ENCODE measurements around the gene BICRAL. TPM values are rescaled to one million over a fixed set of nuclear protein-coding genes. Genes with fewer than 3 reads are reported as not detected.
A peak's percentile ranks its signal among the peaks of the same experiment; 100 is the strongest.

Gene BICRAL
- total and polyA plus RNA-seq, 9 of the 15 experiments (the other 6 are each of a cell fraction or from before 2014, with no cell fraction given) = 1.2 to 11.9 (median 5.6) TPM

- in situ Hi-C loops (cut with MboI) (no loop called here), intact Hi-C loops (cut with micrococcal nuclease) (no loop called here)
- peak; percentile 33 to 56 (median 47) for DNase-seq (ENCODE audit: extremely low read depth in 1 of 4, low spot score in 3 of 4)
- Histone ChIP-seq H3K27me3 (ENCODE audit: control insufficient read depth in 2 of 2, insufficient read depth in 2 of 2, low read length in 2 of 2) (no peaks in the 10 kb centered on the region), H4K20me1 (replicated peaks; ENCODE audit: control insufficient read depth, insufficient read depth, low read length) (no peaks in the 10 kb centered on the region), H3K9ac (ENCODE audit: insufficient read depth in 1 of 2, low read depth in 2 of 2, low read length in 2 of 2) (peak overlapping the region; percentile 90 to 95), H3K9me3 (replicated peaks; ENCODE audit: control insufficient read depth, insufficient read depth, low read depth, low read length) (no peaks in the 10 kb centered on the region), H3K79me2 (ENCODE audit: control insufficient read depth, insufficient read depth, low read length) (peaks cover 55% of the 10 kb centered on the region), H3K4me1 (replicated peaks in 1 of 2; ENCODE audit: control insufficient read depth in 2 of 2, insufficient read depth in 2 of 2, low read length in 2 of 2) (peaks cover 28 to 47% of the 10 kb centered on the region in 2 experiments), H3K27ac (ENCODE audit: extremely low read depth, low read depth, low read length) (peak overlapping the region; percentile 91; the same call in 2 of the 3 replicates), H3K4me2 (ENCODE audit: insufficient read depth, low read length) (0 out of 2 replicates have a peak overlapping the region, but pooled peaks have one; percentile 70), H3K4me3 (peak overlapping the region; percentile 77), H2AFZ (ENCODE audit: low read depth, low read length) (0 out of 2 replicates have a peak overlapping the region, but pooled peaks have one; percentile 22), H3K9me1 (ENCODE audit: control insufficient read depth, insufficient read depth, low read length) (no peaks in the 10 kb centered on the region), H3K36me3 (ENCODE audit: control insufficient read depth, insufficient read depth, low read length) (no peaks in the 10 kb centered on the region)
- no peak for FAIRE-seq
- TF ChIP-seq ETV1 (tag; conservative IDR thresholded peaks at IDR 0.05; ENCODE audit: low read depth) (no peak), GTF2E2 (tag; IDR thresholded peaks at IDR 0.05) (0 out of 2 replicates have a peak, but pooled peaks have one; percentile 8), ZNF175 (CRISPR knock-in tag; IDR thresholded peaks at IDR 0.05; ENCODE audit: low read depth) (0 out of 2 replicates have a peak, but pooled peaks have one; percentile 67)
- CTCF ChIA-PET (ENCODE audit: low intra/inter-chr PET ratio) = interaction anchor here (0.6 kb wide), 1 partner anchor 54 kb away, joined by 3 read pairs; no protein-coding TSS in a partner anchor
- WGBS (ENCODE audit: insufficient coverage, low coverage, missing lambda C conversion rate) = 0% methylated on average over 4 of the region's 4 CpGs
- POLR2A ChIA-PET = interaction anchor here (0.6 to 8.5 kb wide), 11 partner anchors 9 to 950 kb away, joined by 3 to 73 read pairs (median 4); partner anchors contain the start of genes TBCC and UBR2
- ATAC-seq = no peak
- no TSS peak for BruUV-seq (replicated peaks)
Observed at GRCh38 chr6:42781546-42781795, 381 bp upstream of the BICRAL start.

- 0% methylated on average over 13 of the region's 51 CpGs for whole genome bisulfite sequencing (ENCODE audit: insufficient coverage, low coverage, missing lambda C conversion rate)
- H2AFZ ChIP-seq (ENCODE audit: low read depth, low read length) = peak overlapping the region; percentile 68
- H3K9me1 ChIP-seq (ENCODE audit: control insufficient read depth, insufficient read depth, low read length) = no peaks in the 10 kb centered on the region
- ATAC-seq (peak; percentile 45), DNase-seq (ENCODE audit: extremely low read depth in 1 of 4, low spot score in 3 of 4) (peak; percentile 87 to 92 (median 90)), FAIRE-seq (no peak)
- ChIA-PET CTCF (ENCODE audit: low intra/inter-chr PET ratio) (no interaction called here), POLR2A (interaction anchor here (0.6 to 8.5 kb wide), 18 partner anchors 8 to 1081 kb away, joined by 3 to 73 read pairs (median 4); partner anchors contain the start of genes RPL7L1, TBCC and UBR2)
- peak overlapping the region; percentile 80; the same call in 1 of the 2 replicates for H3K4me2 ChIP-seq (ENCODE audit: insufficient read depth, low read length)
- H3K27me3 ChIP-seq (ENCODE audit: control insufficient read depth in 2 of 2, insufficient read depth in 2 of 2, low read length in 2 of 2) = no peaks in the 10 kb centered on the region
- peaks cover 68% of the 10 kb centered on the region for H3K79me2 ChIP-seq (ENCODE audit: control insufficient read depth, insufficient read depth, low read length)
- no TSS peak for BruUV-seq (replicated peaks)
- H3K9me3 ChIP-seq (replicated peaks; ENCODE audit: control insufficient read depth, insufficient read depth, low read depth, low read length) = no peaks in the 10 kb centered on the region
- H3K4me3 ChIP-seq = peak overlapping the region; percentile 77
- H3K9ac ChIP-seq (ENCODE audit: insufficient read depth in 1 of 2, low read depth in 2 of 2, low read length in 2 of 2) = peak overlapping the region; percentile 95 to 99
- intact Hi-C loops (cut with micrococcal nuclease) (loop anchor here (1.0 kb wide), 2 partner anchors 36 to 95 kb away; partner anchors contain the start of gene TBCC), in situ Hi-C loops (cut with MboI) (no loop called here)
- peaks cover 35 to 53% of the 10 kb centered on the region in 2 experiments for H3K4me1 ChIP-seq (replicated peaks in 1 of 2; ENCODE audit: control insufficient read depth in 2 of 2, insufficient read depth in 2 of 2, low read length in 2 of 2)
- H4K20me1 ChIP-seq (replicated peaks; ENCODE audit: control insufficient read depth, insufficient read depth, low read length) = no peaks in the 10 kb centered on the region
- peak overlapping the region; percentile 91 for H3K27ac ChIP-seq (ENCODE audit: extremely low read depth, low read depth, low read length)
- no peaks in the 10 kb centered on the region for H3K36me3 ChIP-seq (ENCODE audit: control insufficient read depth, insufficient read depth, low read length)
- 0 out of 2 replicates have a peak, but pooled peaks have one; percentile 36 for TF ChIP-seq HEY1 (CRISPR knock-in tag; IDR thresholded peaks at IDR 0.05; ENCODE audit: borderline replicate concordance)
- no peak for TF ChIP-seq RB1 (IDR thresholded peaks at IDR 0.05; ENCODE audit: low read depth)
- no peak for TF ChIP-seq NCOA6 (IDR thresholded peaks at IDR 0.05)
- TF ChIP-seq ELF4 (CRISPR knock-in tag; IDR thresholded peaks at IDR 0.05) = peak; percentile 15; the same call in 1 of the 2 replicates
- TF ChIP-seq FOXA3 (CRISPR knock-in tag; conservative IDR thresholded peaks at IDR 0.05 in 1 of 2, IDR thresholded peaks at IDR 0.05 in 1 of 2) = no peak
- TF ChIP-seq E2F5 (CRISPR knock-in tag; IDR thresholded peaks at IDR 0.05) = no peak
- no peak for TF ChIP-seq ARNT (IDR thresholded peaks at IDR 0.05)
- TF ChIP-seq NBN (IDR thresholded peaks at IDR 0.05; ENCODE audit: low read depth) = 0 out of 2 replicates have a peak, but pooled peaks have one; percentile 18
- TF ChIP-seq PTTG1 (tag; IDR thresholded peaks at IDR 0.05; ENCODE audit: low read depth) = no peak
- TF ChIP-seq ZNF699 (CRISPR knock-in tag; IDR thresholded peaks at IDR 0.05; ENCODE audit: insufficient replicate concordance) = no peak
- peak; percentile 32 to 44; a peak in 3 of 4 replicates for TF ChIP-seq NRF1 (conservative IDR thresholded peaks at IDR 0.05 in 1 of 2, IDR thresholded peaks at IDR 0.05 in 1 of 2)
- no peak for TF ChIP-seq ZNF57 (CRISPR knock-in tag; IDR thresholded peaks at IDR 0.05)
Observed at GRCh38 chr6:42782689-42783176, 881 bp downstream of the BICRAL start.

Data from K562 (cell line).